HEK293 (cell line): ENCODE data around the gene HLA-G.

Source experiments
- CTCF ChIA-PET: fragments of 350-600 bp; formaldehyde crosslinking; extraction: SDS; loops from one replicate; lab custom pipeline; 2021; ENCODE audit warnings: antibody characterized with exemption; lab: Yijun Ruan, JAX
- POLR2A ChIA-PET: fragments of 300-600 bp; formaldehyde crosslinking; extraction: SDS; loops from one replicate; lab custom pipeline; 2020; ENCODE audit warnings: antibody characterized with exemption, inconsistent platforms; lab: Yijun Ruan, JAX
- H3K27ac ChIP-seq: fragments of 200-500 bp; sonication (Bioruptor generic); 2 replicates; pipeline ENCODE4 v1.5.1; 2014; ENCODE audit warnings: low read depth, low read length, control low read depth, inconsistent platforms; ENCODE audit errors: extremely low read depth
- H3K36me3 ChIP-seq, 2 experiments: fragments of 200-500 bp in 1 of 2; sonication (Bioruptor generic) in 1 of 2; 1 replicate in 1 of 2; 2 replicates in 1 of 2; pipeline ENCODE4 v1.5.1; 2014 to 2017; ENCODE audit warnings: inconsistent platforms in 2 of 2, low read length in 2 of 2; ENCODE audit not compliant: control insufficient read depth in 2 of 2, insufficient read depth in 1 of 2
- H3K4me1 ChIP-seq: fragments of 200-500 bp; sonication (Bioruptor generic); 2 replicates; pipeline ENCODE4 v1.5.1; 2014; ENCODE audit warnings: mild to moderate bottlenecking, low read length, inconsistent platforms; ENCODE audit not compliant: control insufficient read depth, insufficient read depth
- H3K4me3 ChIP-seq: 2 replicates; pipeline ENCODE4 v1.5.1; 2011; ENCODE audit warnings: low read depth, mild to moderate bottlenecking, control low read depth, low read length, moderate library complexity
- H3K9me3 ChIP-seq: fragments of 200-500 bp; sonication (Bioruptor generic); 2 replicates; pipeline ENCODE4 v1.5.1; 2014; ENCODE audit warnings: low read depth, low read length, inconsistent platforms; ENCODE audit not compliant: control insufficient read depth, insufficient read depth
- EGR2 ChIP-seq: fragments of 450-650 bp; formaldehyde crosslinking; IDR thresholded peaks from 2 replicates; pipeline ENCODE4 v1.5.1; 2016; ENCODE audit warnings: low read depth, missing biosample characterization, missing genetic modification characterization
- OSR2 ChIP-seq: fragments of 450-650 bp; formaldehyde crosslinking; IDR thresholded peaks from 2 replicates; pipeline ENCODE4 v1.5.1; 2016; ENCODE audit warnings: missing biosample characterization, missing genetic modification characterization
- ZBTB17 ChIP-seq: fragments of 450-650 bp; formaldehyde crosslinking; IDR thresholded peaks from 2 replicates; pipeline ENCODE4 v1.5.1; 2016; ENCODE audit warnings: missing biosample characterization, missing genetic modification characterization
- ZFHX2 ChIP-seq: fragments of 450-650 bp; formaldehyde crosslinking; conservative IDR thresholded peaks from 2 replicates; pipeline ENCODE4 v1.5.1; 2016; ENCODE audit warnings: missing biosample characterization, missing genetic modification characterization
- ZFP69B ChIP-seq: fragments of 450-650 bp; formaldehyde crosslinking; IDR thresholded peaks from 2 replicates; pipeline ENCODE4 v1.5.1; 2016; ENCODE audit warnings: missing biosample characterization, missing genetic modification characterization
- ZNF2 ChIP-seq: fragments of 450-650 bp; formaldehyde crosslinking; IDR thresholded peaks from 2 replicates; pipeline ENCODE4 v1.5.1; 2016; ENCODE audit warnings: missing biosample characterization, missing genetic modification characterization
- ZNF423 ChIP-seq: fragments of 450-650 bp; formaldehyde crosslinking; IDR thresholded peaks from 2 replicates; pipeline ENCODE4 v1.5.1; 2016; ENCODE audit warnings: missing biosample characterization, missing genetic modification characterization
- ZNF654 ChIP-seq: fragments of 450-650 bp; formaldehyde crosslinking; IDR thresholded peaks from 2 replicates; pipeline ENCODE4 v1.5.1; 2016; ENCODE audit warnings: low read depth, missing biosample characterization, missing genetic modification characterization
- ZSCAN30 ChIP-seq: fragments of 450-650 bp; IDR thresholded peaks from 2 replicates; pipeline ENCODE4 v1.5.1; 2018; ENCODE audit warnings: missing biosample characterization, mild to moderate bottlenecking, missing genetic modification characterization, moderate library complexity
- TF ChIP-seq, protein P1 (sequence below): fragments of 450-650 bp; formaldehyde crosslinking; IDR thresholded peaks from 2 replicates; pipeline ENCODE4 v1.5.1; 2016; ENCODE audit warnings: missing biosample characterization, missing genetic modification characterization
- TF ChIP-seq, protein P2 (sequence below): fragments of 450-650 bp; formaldehyde crosslinking; IDR thresholded peaks from 2 replicates; pipeline ENCODE4 v1.5.1; 2017; ENCODE audit warnings: missing biosample characterization, missing genetic modification characterization
- TF ChIP-seq, protein P3 (sequence below): fragments of 450-650 bp; formaldehyde crosslinking; IDR thresholded peaks from 2 replicates; pipeline ENCODE4 v1.5.1; 2016; ENCODE audit warnings: missing biosample characterization, missing genetic modification characterization

Gene HLA-G

DNA sequence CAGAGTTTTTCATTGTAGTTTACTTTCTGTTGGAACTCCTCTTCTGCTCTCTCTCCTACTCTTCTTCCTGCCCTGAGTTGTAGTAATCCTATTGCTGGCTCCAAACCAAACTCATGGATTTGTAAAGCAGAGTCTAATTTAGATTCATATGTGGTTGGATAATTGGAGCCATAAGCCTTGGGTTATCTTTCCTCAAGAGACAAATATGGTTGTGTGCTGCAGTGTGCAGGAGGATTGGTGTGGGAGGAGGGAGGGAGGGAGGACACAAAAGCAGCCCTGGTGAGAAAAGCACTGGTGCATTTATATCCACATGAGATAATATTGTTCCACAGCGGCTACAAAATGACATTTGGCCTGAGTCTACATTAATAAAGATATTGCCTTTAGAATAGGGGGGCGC lies 4.2 kb downstream of the HLA-G start:
- CTCF ChIA-PET = interaction anchor here (1.0 to 5.0 kb wide), 6 partner anchors 78 to 185 kb away, joined by 3 to 158 read pairs (median 5); no protein-coding TSS in a partner anchor
- H3K27ac ChIP-seq = no peak overlapping the region
- POLR2A ChIA-PET = no interaction called here

GRCh38 chr6:29834564-29835436 lies 7.2 kb downstream of the HLA-G start:
- Histone ChIP-seq H3K27ac (no peak overlapping the region), H3K4me3 (no peak overlapping the region), H3K36me3 (no peaks in the 10 kb centered on the region), H3K9me3 (no peaks in the 10 kb centered on the region), H3K4me1 (no peaks in the 10 kb centered on the region)
- POLR2A ChIA-PET = no interaction called here
- TF ChIP-seq ZNF654 (tag by site-specific recombination) (peak; percentile 83), ZSCAN30 (tag by site-specific recombination) (0 out of 2 replicates have a peak, but pooled peaks have one; percentile 37), ZFHX2 (tag by site-specific recombination) (no peak), ZNF2 (tag by site-specific recombination) (0 out of 2 replicates have a peak, but pooled peaks have one; percentile 34), ZFP69B (tag by site-specific recombination) (no peak)
- TF ChIP-seq, protein P1, sequence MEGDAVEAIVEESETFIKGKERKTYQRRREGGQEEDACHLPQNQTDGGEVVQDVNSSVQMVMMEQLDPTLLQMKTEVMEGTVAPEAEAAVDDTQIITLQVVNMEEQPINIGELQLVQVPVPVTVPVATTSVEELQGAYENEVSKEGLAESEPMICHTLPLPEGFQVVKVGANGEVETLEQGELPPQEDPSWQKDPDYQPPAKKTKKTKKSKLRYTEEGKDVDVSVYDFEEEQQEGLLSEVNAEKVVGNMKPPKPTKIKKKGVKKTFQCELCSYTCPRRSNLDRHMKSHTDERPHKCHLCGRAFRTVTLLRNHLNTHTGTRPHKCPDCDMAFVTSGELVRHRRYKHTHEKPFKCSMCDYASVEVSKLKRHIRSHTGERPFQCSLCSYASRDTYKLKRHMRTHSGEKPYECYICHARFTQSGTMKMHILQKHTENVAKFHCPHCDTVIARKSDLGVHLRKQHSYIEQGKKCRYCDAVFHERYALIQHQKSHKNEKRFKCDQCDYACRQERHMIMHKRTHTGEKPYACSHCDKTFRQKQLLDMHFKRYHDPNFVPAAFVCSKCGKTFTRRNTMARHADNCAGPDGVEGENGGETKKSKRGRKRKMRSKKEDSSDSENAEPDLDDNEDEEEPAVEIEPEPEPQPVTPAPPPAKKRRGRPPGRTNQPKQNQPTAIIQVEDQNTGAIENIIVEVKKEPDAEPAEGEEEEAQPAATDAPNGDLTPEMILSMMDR = peak; percentile 58; the same call in 1 of the 2 replicates
- TF ChIP-seq, protein P2, sequence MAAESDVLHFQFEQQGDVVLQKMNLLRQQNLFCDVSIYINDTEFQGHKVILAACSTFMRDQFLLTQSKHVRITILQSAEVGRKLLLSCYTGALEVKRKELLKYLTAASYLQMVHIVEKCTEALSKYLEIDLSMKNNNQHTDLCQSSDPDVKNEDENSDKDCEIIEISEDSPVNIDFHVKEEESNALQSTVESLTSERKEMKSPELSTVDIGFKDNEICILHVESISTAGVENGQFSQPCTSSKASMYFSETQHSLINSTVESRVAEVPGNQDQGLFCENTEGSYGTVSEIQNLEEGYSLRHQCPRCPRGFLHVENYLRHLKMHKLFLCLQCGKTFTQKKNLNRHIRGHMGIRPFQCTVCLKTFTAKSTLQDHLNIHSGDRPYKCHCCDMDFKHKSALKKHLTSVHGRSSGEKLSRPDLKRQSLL = no peak
- CTCF ChIA-PET = interaction anchor here (0.6 to 5.0 kb wide), 48 partner anchors 9 to 202 kb away, joined by 3 to 158 read pairs (median 5); no protein-coding TSS in a partner anchor

More for the DNA sequence above, 4.2 kb downstream of the HLA-G start:
- Histone ChIP-seq H3K4me3 (no peak overlapping the region), H3K4me1 (no peaks in the 10 kb centered on the region), H3K36me3 (no peaks in the 10 kb centered on the region), H3K9me3 (no peaks in the 10 kb centered on the region)
- peak; percentile 62 for TF ChIP-seq EGR2
- peak; percentile 72 for TF ChIP-seq ZFHX2 (tag by site-specific recombination)
- TF ChIP-seq OSR2 (tag by site-specific recombination) = no peak

- ChIA-PET POLR2A (no interaction called here), CTCF (interaction anchor here (1.1 to 3.2 kb wide), 7 partner anchors 9 to 292 kb away, joined by 3 to 12 read pairs (median 5); no protein-coding TSS in a partner anchor)
- Histone ChIP-seq H3K36me3 (no peaks in the 10 kb centered on the region), H3K9me3 (no peaks in the 10 kb centered on the region; the same call in 1 of the 2 replicates), H3K27ac (no peak overlapping the region), H3K4me3 (no peak overlapping the region), H3K4me1 (no peaks in the 10 kb centered on the region)
- TF ChIP-seq, protein P2 = no peak
- TF ChIP-seq, protein P3, sequence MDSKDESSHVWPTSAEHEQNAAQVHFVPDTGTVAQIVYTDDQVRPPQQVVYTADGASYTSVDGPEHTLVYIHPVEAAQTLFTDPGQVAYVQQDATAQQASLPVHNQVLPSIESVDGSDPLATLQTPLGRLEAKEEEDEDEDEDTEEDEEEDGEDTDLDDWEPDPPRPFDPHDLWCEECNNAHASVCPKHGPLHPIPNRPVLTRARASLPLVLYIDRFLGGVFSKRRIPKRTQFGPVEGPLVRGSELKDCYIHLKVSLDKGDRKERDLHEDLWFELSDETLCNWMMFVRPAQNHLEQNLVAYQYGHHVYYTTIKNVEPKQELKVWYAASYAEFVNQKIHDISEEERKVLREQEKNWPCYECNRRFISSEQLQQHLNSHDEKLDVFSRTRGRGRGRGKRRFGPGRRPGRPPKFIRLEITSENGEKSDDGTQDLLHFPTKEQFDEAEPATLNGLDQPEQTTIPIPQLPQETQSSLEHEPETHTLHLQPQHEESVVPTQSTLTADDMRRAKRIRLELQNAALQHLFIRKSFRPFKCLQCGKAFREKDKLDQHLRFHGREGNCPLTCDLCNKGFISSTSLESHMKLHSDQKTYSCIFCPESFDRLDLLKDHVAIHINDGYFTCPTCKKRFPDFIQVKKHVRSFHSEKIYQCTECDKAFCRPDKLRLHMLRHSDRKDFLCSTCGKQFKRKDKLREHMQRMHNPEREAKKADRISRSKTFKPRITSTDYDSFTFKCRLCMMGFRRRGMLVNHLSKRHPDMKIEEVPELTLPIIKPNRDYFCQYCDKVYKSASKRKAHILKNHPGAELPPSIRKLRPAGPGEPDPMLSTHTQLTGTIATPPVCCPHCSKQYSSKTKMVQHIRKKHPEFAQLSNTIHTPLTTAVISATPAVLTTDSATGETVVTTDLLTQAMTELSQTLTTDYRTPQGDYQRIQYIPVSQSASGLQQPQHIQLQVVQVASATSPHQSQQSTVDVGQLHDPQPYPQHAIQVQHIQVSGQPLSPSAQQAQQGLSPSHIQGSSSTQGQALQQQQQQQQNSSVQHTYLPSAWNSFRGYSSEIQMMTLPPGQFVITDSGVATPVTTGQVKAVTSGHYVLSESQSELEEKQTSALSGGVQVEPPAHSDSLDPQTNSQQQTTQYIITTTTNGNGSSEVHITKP (tag by site-specific recombination) = no peak
- TF ChIP-seq ZNF2 (tag by site-specific recombination) (no peak), ZBTB17 (tag by site-specific recombination) (no peak), ZNF423 (no peak)
Observed at GRCh38 chr6:29839917-29840316, 12.3 kb downstream of the HLA-G start.
